22Rv1 (cell line): ENCODE data around the gene DACH1.

Source experiments
- ZFX ChIP-seq: fragments of 450-650 bp; IDR thresholded peaks from 2 replicates; pipeline ENCODE4 v1.6.1; 2017; ENCODE audit warnings: antibody characterized with exemption, borderline replicate concordance
- TF ChIP-seq, protein P1 (sequence below): fragments of 450-650 bp; IDR thresholded peaks from 2 replicates; pipeline ENCODE4 v1.5.1; 2017; ENCODE audit warnings: mild to moderate bottlenecking

DNA sequence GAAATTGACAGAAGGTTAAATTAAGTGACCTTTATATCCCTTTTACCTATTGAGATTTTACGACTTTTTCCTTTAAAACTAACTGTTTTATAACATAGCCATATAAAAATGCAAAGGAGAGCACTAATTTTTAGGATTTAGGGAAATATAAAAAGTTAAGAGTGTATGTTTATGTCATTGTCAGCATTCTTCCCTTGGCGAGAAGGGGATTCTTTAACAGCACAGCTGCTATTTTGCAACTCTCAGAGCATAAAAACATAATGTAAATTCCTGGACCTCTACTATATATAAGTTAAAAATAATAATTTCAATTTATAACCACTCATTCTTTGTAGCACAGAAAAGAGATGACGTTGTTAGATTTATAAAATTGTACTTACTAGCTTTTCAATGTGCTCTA is 363.2 kb downstream of the DACH1 start:
- TF ChIP-seq, protein P1, sequence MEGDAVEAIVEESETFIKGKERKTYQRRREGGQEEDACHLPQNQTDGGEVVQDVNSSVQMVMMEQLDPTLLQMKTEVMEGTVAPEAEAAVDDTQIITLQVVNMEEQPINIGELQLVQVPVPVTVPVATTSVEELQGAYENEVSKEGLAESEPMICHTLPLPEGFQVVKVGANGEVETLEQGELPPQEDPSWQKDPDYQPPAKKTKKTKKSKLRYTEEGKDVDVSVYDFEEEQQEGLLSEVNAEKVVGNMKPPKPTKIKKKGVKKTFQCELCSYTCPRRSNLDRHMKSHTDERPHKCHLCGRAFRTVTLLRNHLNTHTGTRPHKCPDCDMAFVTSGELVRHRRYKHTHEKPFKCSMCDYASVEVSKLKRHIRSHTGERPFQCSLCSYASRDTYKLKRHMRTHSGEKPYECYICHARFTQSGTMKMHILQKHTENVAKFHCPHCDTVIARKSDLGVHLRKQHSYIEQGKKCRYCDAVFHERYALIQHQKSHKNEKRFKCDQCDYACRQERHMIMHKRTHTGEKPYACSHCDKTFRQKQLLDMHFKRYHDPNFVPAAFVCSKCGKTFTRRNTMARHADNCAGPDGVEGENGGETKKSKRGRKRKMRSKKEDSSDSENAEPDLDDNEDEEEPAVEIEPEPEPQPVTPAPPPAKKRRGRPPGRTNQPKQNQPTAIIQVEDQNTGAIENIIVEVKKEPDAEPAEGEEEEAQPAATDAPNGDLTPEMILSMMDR = no peak
- no peak for TF ChIP-seq ZFX
